ENCODE data around the gene THRA.

DNA sequence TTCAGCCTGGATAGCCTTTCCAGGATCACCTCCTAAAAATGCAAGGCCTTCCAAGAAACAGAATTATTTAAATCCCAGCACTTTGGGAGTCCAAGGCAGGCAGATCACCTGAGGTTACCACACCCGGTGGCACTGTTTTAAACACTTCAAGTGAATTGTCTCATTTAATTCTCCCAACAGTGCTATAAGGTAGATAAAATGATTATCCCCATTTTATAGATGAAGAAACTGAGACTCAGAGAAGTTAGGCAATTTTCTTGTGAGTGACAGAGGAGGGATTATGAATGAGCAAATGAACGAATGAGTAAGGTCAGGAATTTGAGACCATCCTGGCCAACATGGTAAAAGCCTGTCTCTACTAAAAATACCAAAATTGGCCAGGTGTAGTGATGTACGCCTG is 16.8 kb downstream of the THRA start:
- TF ChIP-seq HNRNPUL1 (IDR thresholded peaks at IDR 0.05; ENCODE audit: low read length) = no peak
- TF ChIP-seq POLR2AphosphoS5 (IDR thresholded peaks at IDR 0.05; ENCODE audit: control insufficient read depth, insufficient read depth, low read depth, low read length) = no peak
- TF ChIP-seq KDM1A (IDR thresholded peaks at IDR 0.05) = no peak
- no peak for TF ChIP-seq CBFB (CRISPR knock-in tag; IDR thresholded peaks at IDR 0.05)
- TF ChIP-seq, protein P1, sequence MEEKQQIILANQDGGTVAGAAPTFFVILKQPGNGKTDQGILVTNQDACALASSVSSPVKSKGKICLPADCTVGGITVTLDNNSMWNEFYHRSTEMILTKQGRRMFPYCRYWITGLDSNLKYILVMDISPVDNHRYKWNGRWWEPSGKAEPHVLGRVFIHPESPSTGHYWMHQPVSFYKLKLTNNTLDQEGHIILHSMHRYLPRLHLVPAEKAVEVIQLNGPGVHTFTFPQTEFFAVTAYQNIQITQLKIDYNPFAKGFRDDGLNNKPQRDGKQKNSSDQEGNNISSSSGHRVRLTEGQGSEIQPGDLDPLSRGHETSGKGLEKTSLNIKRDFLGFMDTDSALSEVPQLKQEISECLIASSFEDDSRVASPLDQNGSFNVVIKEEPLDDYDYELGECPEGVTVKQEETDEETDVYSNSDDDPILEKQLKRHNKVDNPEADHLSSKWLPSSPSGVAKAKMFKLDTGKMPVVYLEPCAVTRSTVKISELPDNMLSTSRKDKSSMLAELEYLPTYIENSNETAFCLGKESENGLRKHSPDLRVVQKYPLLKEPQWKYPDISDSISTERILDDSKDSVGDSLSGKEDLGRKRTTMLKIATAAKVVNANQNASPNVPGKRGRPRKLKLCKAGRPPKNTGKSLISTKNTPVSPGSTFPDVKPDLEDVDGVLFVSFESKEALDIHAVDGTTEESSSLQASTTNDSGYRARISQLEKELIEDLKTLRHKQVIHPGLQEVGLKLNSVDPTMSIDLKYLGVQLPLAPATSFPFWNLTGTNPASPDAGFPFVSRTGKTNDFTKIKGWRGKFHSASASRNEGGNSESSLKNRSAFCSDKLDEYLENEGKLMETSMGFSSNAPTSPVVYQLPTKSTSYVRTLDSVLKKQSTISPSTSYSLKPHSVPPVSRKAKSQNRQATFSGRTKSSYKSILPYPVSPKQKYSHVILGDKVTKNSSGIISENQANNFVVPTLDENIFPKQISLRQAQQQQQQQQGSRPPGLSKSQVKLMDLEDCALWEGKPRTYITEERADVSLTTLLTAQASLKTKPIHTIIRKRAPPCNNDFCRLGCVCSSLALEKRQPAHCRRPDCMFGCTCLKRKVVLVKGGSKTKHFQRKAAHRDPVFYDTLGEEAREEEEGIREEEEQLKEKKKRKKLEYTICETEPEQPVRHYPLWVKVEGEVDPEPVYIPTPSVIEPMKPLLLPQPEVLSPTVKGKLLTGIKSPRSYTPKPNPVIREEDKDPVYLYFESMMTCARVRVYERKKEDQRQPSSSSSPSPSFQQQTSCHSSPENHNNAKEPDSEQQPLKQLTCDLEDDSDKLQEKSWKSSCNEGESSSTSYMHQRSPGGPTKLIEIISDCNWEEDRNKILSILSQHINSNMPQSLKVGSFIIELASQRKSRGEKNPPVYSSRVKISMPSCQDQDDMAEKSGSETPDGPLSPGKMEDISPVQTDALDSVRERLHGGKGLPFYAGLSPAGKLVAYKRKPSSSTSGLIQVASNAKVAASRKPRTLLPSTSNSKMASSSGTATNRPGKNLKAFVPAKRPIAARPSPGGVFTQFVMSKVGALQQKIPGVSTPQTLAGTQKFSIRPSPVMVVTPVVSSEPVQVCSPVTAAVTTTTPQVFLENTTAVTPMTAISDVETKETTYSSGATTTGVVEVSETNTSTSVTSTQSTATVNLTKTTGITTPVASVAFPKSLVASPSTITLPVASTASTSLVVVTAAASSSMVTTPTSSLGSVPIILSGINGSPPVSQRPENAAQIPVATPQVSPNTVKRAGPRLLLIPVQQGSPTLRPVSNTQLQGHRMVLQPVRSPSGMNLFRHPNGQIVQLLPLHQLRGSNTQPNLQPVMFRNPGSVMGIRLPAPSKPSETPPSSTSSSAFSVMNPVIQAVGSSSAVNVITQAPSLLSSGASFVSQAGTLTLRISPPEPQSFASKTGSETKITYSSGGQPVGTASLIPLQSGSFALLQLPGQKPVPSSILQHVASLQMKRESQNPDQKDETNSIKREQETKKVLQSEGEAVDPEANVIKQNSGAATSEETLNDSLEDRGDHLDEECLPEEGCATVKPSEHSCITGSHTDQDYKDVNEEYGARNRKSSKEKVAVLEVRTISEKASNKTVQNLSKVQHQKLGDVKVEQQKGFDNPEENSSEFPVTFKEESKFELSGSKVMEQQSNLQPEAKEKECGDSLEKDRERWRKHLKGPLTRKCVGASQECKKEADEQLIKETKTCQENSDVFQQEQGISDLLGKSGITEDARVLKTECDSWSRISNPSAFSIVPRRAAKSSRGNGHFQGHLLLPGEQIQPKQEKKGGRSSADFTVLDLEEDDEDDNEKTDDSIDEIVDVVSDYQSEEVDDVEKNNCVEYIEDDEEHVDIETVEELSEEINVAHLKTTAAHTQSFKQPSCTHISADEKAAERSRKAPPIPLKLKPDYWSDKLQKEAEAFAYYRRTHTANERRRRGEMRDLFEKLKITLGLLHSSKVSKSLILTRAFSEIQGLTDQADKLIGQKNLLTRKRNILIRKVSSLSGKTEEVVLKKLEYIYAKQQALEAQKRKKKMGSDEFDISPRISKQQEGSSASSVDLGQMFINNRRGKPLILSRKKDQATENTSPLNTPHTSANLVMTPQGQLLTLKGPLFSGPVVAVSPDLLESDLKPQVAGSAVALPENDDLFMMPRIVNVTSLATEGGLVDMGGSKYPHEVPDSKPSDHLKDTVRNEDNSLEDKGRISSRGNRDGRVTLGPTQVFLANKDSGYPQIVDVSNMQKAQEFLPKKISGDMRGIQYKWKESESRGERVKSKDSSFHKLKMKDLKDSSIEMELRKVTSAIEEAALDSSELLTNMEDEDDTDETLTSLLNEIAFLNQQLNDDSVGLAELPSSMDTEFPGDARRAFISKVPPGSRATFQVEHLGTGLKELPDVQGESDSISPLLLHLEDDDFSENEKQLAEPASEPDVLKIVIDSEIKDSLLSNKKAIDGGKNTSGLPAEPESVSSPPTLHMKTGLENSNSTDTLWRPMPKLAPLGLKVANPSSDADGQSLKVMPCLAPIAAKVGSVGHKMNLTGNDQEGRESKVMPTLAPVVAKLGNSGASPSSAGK (IDR thresholded peaks at IDR 0.05) = no peak
- TF ChIP-seq TEAD2 (tag; IDR thresholded peaks at IDR 0.05) = no peak

All from K562 (cell line).